ENCODE measurements around the gene PLB1.

The PLB1 gene

DNA sequence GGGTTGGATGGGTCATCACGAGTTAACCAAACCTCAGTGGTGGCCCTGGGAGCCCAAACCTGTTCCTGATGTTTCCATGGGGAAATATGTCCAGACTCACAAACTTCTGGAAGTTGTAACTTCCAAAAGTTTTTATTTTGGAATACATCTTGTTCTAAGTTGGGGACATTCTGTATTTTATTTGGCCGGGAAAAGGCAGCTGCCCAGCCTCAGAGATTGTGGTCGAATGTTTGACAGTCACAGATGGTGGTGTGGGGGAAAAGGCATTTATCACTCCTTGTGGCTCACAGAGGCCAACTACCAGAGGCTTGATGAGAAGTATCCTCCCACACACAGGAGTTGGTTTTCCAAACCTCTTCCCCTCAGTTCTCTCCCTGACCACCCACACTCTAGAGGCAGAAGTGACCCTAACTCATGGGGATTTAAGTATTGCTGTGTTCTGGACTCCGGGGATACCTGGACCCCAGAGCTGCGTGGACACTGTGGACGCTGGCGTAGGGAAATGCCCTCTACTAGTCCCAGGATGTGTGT is 131.1 kb downstream of the PLB1 start:
- Histone ChIP-seq H3K36me3 (replicated peaks; ENCODE audit: insufficient read depth, low read length) (no peaks in the 10 kb centered on the region), H3K9ac (ENCODE audit: low read length) (no peak overlapping the region), H3K27me3 (replicated peaks; ENCODE audit: insufficient read depth, low read length) (no peaks in the 10 kb centered on the region), H3K9me3 (replicated peaks; ENCODE audit: insufficient read depth, low read length) (no peaks in the 10 kb centered on the region), H3K9me2 (replicated peaks; ENCODE audit: insufficient read depth, low read length) (no peaks in the 10 kb centered on the region), H4K20me1 (ENCODE audit: insufficient read depth, low read length) (no peaks in the 10 kb centered on the region), H3K4me3 (ENCODE audit: low read length) (no peak overlapping the region), H3K4me1 (ENCODE audit: low read length) (peaks cover 11% of the 10 kb centered on the region), H3K27ac (ENCODE audit: low read length) (no peak overlapping the region), H3F3A (ENCODE audit: insufficient read depth, low read length) (no peaks in the 10 kb centered on the region), H3K79me2 (ENCODE audit: low read length) (no peaks in the 10 kb centered on the region), H3K4me2 (ENCODE audit: low read depth, low read length) (no peak overlapping the region), H2AFZ (ENCODE audit: low read length) (no peak overlapping the region)
- TF ChIP-seq EZH2 (optimal IDR thresholded peaks at IDR 0.05; ENCODE audit: low read depth, low read length) (no peak), CTCF (IDR thresholded peaks at IDR 0.05; ENCODE audit: low read length) (no peak), EZH2phosphoT487 (IDR thresholded peaks at IDR 0.05; ENCODE audit: low read length) (no peak)
- DNase-seq, result no peak

DNA sequence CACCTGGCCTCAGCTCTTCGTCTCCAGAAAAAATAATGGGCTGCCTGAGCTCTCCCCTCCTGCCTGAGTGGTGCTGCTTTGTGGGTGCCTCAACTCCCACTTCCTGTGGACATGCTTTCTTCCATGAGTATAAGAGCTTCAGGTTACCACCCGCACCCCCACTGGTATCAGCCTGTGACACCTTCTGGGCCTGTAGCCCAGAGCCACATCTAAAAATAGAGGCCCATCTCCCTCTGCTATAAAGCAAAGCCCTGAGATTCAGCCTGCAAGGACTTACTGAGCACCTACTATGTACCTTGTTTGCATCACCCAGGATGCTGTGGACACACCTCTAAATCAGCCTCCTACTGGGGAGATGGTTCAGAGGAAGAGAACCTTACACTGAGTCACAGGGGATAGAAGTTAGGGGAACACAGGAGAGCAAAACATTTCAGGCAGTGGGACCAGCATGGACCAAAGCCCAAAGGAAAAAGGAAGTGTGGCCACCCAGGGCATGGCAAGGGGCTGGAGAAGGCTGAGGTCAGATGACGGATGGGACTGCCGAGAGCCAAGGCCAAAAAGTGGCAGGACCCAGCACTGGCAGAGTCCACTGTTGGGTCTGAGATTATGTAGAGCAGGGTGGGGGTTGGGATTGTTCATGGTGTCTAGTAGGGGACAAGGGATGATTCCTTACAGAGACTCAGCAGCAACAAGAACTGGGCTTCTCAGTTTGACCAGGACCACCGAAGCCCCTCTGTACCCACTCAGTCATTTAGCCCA is 132.0 kb downstream of the PLB1 start:
- TF ChIP-seq EZH2 (optimal IDR thresholded peaks at IDR 0.05; ENCODE audit: low read depth, low read length) (no peak), CTCF (IDR thresholded peaks at IDR 0.05; ENCODE audit: low read length) (no peak), EZH2phosphoT487 (IDR thresholded peaks at IDR 0.05; ENCODE audit: low read length) (no peak)

DNA sequence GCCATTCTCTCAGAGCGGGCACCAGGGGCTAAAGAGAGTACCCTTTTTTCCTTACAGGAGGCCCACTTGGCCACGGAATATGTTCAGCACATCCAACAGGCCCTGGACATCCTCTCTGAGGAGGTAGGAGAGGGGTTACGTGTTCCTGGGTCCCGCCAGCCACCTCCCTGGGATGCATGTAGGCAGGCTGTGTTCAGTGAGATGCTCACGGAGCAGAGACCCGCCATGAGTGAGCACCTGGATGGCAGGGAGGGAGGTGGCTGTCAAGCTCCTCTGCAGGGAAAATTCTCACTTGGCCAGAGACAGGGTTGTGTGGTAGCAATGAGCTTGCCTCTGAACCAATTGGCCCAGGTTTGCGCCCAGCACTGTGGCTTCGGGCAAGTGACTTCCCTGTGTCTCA is 132.6 kb downstream of the PLB1 start:
- no peak overlapping the region for H3K4me3 ChIP-seq (ENCODE audit: low read length)
- H3K27me3 ChIP-seq (replicated peaks; ENCODE audit: insufficient read depth, low read length), result no peaks in the 10 kb centered on the region
- TF ChIP-seq CTCF (IDR thresholded peaks at IDR 0.05; ENCODE audit: low read length) (no peak), EZH2phosphoT487 (IDR thresholded peaks at IDR 0.05; ENCODE audit: low read length) (no peak), EZH2 (optimal IDR thresholded peaks at IDR 0.05; ENCODE audit: low read depth, low read length) (no peak)
- DNase-seq, result no peak
- no peaks in the 10 kb centered on the region for H3K36me3 ChIP-seq (replicated peaks; ENCODE audit: insufficient read depth, low read length)
- no peak overlapping the region for H2AFZ ChIP-seq (ENCODE audit: low read length)
- no peak overlapping the region for H3K4me2 ChIP-seq (ENCODE audit: low read depth, low read length)
- H3K4me1 ChIP-seq (ENCODE audit: low read length), result peaks cover 8% of the 10 kb centered on the region
- H3K27ac ChIP-seq (ENCODE audit: low read length), result no peak overlapping the region
- no peaks in the 10 kb centered on the region for H3K9me2 ChIP-seq (replicated peaks; ENCODE audit: insufficient read depth, low read length)
- no peaks in the 10 kb centered on the region for H3K9me3 ChIP-seq (replicated peaks; ENCODE audit: insufficient read depth, low read length)
- no peak overlapping the region for H3K9ac ChIP-seq (ENCODE audit: low read length)
- H3K79me2 ChIP-seq (ENCODE audit: low read length), result no peaks in the 10 kb centered on the region
- H4K20me1 ChIP-seq (ENCODE audit: insufficient read depth, low read length), result no peaks in the 10 kb centered on the region
- no peaks in the 10 kb centered on the region for H3F3A ChIP-seq (ENCODE audit: insufficient read depth, low read length)

More for the DNA sequence above, 132.0 kb downstream of the PLB1 start:
- H3K4me1 ChIP-seq (ENCODE audit: low read length), result peaks cover 8% of the 10 kb centered on the region
- H3F3A ChIP-seq (ENCODE audit: insufficient read depth, low read length), result no peaks in the 10 kb centered on the region
- H3K36me3 ChIP-seq (replicated peaks; ENCODE audit: insufficient read depth, low read length), result no peaks in the 10 kb centered on the region
- no peaks in the 10 kb centered on the region for H3K79me2 ChIP-seq (ENCODE audit: low read length)
- H3K9me3 ChIP-seq (replicated peaks; ENCODE audit: insufficient read depth, low read length), result no peaks in the 10 kb centered on the region
- no peaks in the 10 kb centered on the region for H4K20me1 ChIP-seq (ENCODE audit: insufficient read depth, low read length)
- no peak overlapping the region for H3K4me2 ChIP-seq (ENCODE audit: low read depth, low read length)
- H3K27ac ChIP-seq (ENCODE audit: low read length), result no peak overlapping the region
- no peak for DNase-seq
- no peak overlapping the region for H3K4me3 ChIP-seq (ENCODE audit: low read length)
- no peaks in the 10 kb centered on the region for H3K9me2 ChIP-seq (replicated peaks; ENCODE audit: insufficient read depth, low read length)
- no peak overlapping the region for H2AFZ ChIP-seq (ENCODE audit: low read length)
- no peak overlapping the region for H3K9ac ChIP-seq (ENCODE audit: low read length)
- H3K27me3 ChIP-seq (replicated peaks; ENCODE audit: insufficient read depth, low read length), result no peaks in the 10 kb centered on the region

Data from MM.1S (cell line).